ES-I3 (cell line): ENCODE results near the gene ENOX1.

ENCODE experiments used
- H3K36me3 ChIP-seq: 2 replicates; pipeline ENCODE4 v1.6.1; 2013; ENCODE audit warnings: mild to moderate bottlenecking, low read length, control low read depth, moderate library complexity; ENCODE audit not compliant: insufficient read depth
- H3K4me1 ChIP-seq: 2 replicates; pipeline ENCODE4 v1.6.1; 2013; ENCODE audit warnings: mild to moderate bottlenecking, control low read depth, low read length; ENCODE audit not compliant: insufficient read depth
- H3K9ac ChIP-seq: 2 replicates; pipeline ENCODE4 v1.6.1; 2013; ENCODE audit warnings: low read depth, mild to moderate bottlenecking, low read length, moderate library complexity
- H3K9me3 ChIP-seq: 2 replicates; pipeline ENCODE4 v1.6.1; 2013; ENCODE audit warnings: mild to moderate bottlenecking, low read length, moderate library complexity; ENCODE audit not compliant: control insufficient read depth, insufficient read depth

ENOX1 gene

DNA sequence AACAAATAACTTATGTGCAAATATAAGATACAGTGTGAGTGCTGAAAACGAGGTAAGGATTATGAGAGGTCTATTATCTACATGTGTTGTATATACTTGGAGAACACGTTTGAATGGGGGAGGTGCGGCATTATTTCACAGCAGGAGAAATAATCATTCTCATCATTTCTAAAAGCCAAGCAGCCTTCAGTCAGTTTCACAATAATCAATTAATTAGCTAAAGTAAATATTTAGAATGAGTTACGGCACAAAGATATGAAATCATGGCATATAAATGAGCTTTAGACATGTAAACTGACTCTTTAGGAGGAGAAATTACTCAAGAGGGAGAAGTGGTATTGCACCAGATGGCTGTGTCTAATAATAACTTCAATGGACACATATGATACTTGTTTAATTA, 396.8 kb downstream of the ENOX1 start:
- Histone ChIP-seq H3K4me1 (no peaks in the 10 kb centered on the region), H3K36me3 (no peaks in the 10 kb centered on the region), H3K9ac (no peak overlapping the region), H3K9me3 (no peaks in the 10 kb centered on the region)

DNA sequence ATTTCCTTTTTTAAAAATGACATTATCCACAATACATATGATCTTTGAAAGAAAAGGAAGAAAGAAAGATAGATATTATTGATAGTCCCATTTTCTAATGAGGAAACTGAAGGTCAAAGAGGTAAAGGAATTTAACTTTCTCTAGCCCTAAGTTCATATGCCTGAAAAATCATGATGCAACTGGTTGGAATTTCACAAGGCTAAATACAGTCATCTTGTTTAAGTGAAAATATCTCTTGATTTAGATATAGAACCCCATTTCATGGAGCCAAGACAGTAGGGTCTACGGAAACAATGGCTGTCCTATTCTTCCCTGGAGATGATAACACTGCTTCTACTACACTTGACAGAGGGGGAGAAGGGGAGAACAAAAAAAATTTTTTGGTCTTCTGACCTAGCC, 397.2 kb downstream of the ENOX1 start:
- no peaks in the 10 kb centered on the region for H3K9me3 ChIP-seq
- H3K4me1 ChIP-seq, result no peaks in the 10 kb centered on the region

DNA sequence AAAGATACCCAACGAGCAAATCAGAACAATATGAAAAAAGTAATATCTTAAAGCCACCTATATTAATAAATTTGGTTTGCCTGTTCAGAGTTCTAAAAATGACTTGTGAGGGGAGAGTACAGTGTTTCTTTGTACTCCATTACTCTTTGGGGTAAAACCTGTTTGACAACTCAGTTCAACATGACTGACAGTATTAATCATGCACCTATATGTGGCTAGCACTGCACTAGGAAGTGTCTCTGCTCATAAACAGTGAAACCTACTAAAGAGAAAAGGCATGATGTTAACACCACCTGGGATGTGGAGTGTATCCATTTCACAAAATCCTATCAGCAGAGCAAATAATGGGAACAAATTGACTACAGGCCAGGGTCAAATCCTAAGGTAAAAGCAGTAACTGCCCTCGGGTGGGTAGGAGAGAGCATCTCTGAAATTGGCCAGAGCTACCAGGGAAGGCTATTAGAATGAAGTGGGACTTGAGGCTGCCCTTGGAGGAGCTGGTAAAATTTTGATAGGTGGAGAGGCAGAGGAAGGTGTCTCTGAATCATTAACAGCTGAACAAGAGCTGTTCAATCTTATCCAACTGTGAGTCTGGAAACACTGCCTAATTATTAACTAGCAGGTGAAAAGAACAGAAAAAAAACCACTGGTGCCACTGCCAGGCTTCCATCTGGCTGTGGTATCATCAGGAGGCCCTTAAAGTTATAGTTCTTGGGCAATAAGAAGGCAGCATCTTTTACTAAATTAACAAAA, 398.3 kb downstream of the ENOX1 start:
- no peaks in the 10 kb centered on the region for H3K9me3 ChIP-seq
- no peak overlapping the region for H3K9ac ChIP-seq
- H3K36me3 ChIP-seq, result no peaks in the 10 kb centered on the region
- H3K4me1 ChIP-seq, result no peaks in the 10 kb centered on the region

More for the DNA sequence above, 397.2 kb downstream of the ENOX1 start:
- Histone ChIP-seq H3K9ac (no peak overlapping the region), H3K36me3 (no peaks in the 10 kb centered on the region)

DNA sequence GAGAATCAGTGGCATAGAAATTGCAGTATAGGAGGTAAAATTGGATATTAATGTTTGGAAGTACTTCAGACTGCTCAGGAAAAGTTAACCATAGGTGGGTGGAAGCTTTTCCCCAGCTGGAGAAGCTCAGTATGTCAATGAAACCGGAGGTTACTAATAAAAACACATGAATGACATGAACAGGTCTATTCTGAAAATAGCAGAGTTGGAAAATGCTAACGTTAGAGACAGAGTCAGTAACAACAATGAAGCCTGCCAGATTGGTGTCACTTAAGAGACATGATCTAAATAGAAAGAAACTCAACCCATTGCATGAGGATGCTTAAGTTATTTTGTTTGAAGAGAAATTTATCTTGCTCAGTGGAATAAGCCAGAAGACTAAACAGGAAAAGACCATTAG, 398.9 kb downstream of the ENOX1 start:
- no peak overlapping the region for H3K9ac ChIP-seq
- no peaks in the 10 kb centered on the region for H3K9me3 ChIP-seq
- no peaks in the 10 kb centered on the region for H3K36me3 ChIP-seq
- no peaks in the 10 kb centered on the region for H3K4me1 ChIP-seq

DNA sequence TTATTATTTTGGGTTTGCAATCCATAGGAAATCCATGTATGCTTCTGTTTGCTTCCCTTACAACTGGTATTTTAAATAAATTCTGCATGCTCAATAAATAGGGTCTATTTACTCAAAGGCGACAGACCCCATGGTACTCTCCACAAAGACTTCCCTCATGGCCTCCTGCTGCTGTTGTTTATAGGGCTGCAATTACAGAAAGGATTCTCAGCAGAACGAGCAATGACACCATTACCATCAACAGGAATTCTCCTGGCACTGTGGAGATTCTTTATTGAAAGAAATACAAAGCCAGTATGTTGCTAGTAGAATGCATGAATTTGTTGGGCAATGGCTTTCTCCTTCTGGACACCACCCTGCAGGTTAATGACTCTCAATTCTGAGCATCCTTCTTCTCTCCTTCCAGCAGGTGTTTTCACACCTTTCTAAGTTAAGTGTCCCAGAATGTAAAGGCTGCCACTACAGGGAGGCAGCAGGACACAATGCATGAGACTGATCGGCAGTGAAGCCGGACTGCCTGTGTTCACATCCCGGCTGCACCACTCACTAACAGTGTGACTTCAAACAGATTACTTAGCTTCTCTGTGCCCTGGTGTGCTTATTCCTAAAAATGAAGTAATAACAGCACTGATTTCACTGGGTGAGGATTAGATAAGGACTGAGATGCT, 403.1 kb downstream of the ENOX1 start:
- Histone ChIP-seq H3K9me3 (no peaks in the 10 kb centered on the region; the same call in 1 of the 2 replicates), H3K4me1 (no peaks in the 10 kb centered on the region), H3K36me3 (no peaks in the 10 kb centered on the region), H3K9ac (no peak overlapping the region)

DNA sequence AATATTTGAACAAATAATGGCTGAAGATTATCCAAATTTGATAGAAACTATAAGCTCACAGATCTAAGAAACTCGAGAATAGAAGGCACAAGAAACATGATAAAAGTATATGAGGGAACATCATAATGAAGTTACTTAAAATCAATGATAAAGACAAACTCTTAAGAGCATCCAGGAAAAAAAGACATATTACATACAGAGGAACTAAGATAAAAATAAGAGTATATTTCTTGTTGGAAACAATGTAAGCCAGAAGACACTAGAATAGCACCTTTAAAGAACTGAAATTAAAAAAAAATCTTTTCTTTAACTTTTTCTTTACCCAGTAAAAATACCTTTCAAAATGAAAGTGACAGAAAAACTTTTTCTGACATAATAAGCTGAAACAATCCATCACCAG, 407.0 kb downstream of the ENOX1 start:
- Histone ChIP-seq H3K9me3 (no peaks in the 10 kb centered on the region; the same call in 1 of the 2 replicates), H3K9ac (no peak overlapping the region), H3K4me1 (no peaks in the 10 kb centered on the region), H3K36me3 (no peaks in the 10 kb centered on the region; the same call in 1 of the 2 replicates)

DNA sequence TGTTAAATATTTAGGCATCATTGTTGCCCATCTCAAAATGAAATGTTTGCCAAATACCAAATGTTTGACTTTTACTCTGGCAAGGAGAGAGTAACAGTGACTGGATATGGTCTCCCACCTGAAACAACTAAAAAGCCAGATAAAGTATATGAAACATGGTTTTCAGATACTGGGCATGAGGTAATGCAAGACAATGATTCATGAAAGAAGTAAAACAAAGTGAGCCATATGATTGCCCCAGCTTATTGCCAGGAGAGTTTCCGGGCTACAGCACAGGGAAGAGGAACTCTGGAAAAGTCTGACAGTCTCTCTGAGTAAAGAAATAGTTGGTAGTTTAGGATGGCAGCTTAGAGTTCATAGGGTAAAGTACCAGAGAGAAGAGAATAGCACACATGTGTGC, 408.8 kb downstream of the ENOX1 start:
- Histone ChIP-seq H3K9me3 (no peaks in the 10 kb centered on the region; the same call in 1 of the 2 replicates), H3K36me3 (no peaks in the 10 kb centered on the region; the same call in 1 of the 2 replicates), H3K4me1 (no peaks in the 10 kb centered on the region), H3K9ac (no peak overlapping the region)

DNA sequence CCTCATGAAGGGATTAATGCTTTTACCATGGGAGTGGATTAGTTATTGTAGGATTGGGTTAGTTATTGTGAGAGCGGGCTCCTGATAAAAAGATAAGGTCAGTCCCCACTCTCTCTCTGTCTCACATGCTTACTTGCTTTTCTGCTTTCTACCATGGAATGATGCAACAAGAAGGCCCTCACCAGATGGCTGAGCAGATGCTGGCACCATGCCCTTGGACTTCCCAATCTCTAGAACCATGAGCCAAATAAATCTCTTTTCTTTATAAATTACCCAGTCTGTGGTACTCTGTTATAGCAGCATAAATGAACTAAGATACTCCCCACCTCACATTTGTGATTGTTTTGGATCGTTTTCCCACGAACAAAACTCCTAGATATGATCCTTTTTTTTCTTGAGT, 409.6 kb downstream of the ENOX1 start:
- H3K4me1 ChIP-seq, result no peaks in the 10 kb centered on the region
- H3K9ac ChIP-seq, result no peak overlapping the region
- no peaks in the 10 kb centered on the region; the same call in 1 of the 2 replicates for H3K9me3 ChIP-seq
- no peaks in the 10 kb centered on the region; the same call in 1 of the 2 replicates for H3K36me3 ChIP-seq

DNA sequence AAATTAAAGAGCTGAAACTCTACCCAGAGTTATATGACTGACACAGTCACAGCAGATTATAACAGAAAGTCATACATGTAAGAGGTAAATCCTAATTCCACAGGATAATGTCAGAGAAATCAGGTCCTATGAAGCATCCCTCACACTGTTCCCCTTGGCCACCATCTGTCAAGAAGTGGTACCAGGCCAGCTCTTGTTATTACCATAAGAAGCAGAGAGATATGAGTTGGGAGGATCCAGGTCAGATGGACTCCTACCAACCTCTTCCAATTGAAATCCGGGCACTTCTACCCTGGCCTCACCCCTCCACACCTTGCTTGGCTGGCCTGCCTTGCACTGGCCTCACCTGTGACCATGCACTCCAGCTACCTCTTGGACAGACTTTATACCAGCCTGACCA, 410.2 kb downstream of the ENOX1 start:
- H3K4me1 ChIP-seq, result no peaks in the 10 kb centered on the region
- H3K9me3 ChIP-seq, result no peaks in the 10 kb centered on the region; the same call in 1 of the 2 replicates
- no peak overlapping the region for H3K9ac ChIP-seq
- no peaks in the 10 kb centered on the region; the same call in 1 of the 2 replicates for H3K36me3 ChIP-seq

DNA sequence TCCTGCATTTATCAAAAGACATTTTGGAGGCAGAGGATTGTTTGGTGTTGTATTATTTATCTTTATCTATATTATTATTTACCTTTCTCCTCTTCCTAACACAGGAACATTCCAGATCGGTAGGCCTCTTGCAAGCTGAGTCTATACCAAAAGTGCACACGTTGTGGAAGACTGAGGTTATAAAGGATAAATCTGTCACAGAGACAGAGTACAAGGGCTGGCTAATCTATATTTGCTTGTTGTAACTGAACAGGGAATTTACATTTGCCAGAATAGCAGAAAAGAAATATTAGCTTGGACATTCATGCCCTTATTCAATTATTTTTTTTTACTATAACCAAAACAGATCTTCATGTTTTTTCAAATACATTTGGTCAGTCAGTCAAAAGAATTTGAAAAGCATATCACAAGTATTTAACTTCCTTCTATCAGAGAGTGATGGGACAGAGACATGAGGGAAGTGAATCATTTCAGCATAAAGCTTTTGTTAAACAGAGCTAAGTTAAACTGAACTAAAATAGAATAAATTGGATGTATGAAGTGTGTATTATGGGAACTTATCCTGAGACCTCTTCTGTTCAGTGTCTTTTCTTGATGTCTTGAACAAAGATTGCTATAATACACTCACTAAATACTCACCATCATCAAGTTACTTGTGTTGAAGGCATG, 410.8 kb downstream of the ENOX1 start:
- Histone ChIP-seq H3K36me3 (no peaks in the 10 kb centered on the region; the same call in 1 of the 2 replicates), H3K9me3 (no peaks in the 10 kb centered on the region; the same call in 1 of the 2 replicates), H3K4me1 (no peaks in the 10 kb centered on the region), H3K9ac (no peak overlapping the region)

DNA sequence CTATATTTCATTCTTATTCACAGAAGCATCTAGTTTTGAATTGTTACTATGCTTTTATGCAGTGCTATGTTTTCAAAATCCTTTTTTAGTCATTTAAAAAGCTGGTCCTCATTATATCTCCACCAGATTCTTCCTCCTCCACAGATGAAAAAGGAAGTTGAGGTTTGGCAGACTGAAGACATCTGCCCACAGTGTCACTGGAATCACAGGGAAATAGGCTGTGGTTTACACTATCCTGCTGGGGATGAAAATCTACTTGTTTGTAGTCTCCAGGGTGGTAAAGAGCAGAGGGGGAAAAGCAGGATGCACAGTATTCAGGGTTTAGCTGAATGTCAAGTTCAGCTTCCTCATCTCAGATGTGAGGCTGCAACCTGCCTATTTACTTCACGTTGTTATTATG, 412.2 kb downstream of the ENOX1 start:
- H3K9ac ChIP-seq, result no peak overlapping the region
- H3K9me3 ChIP-seq, result no peaks in the 10 kb centered on the region; the same call in 1 of the 2 replicates
- no peaks in the 10 kb centered on the region; the same call in 1 of the 2 replicates for H3K36me3 ChIP-seq
- H3K4me1 ChIP-seq, result no peaks in the 10 kb centered on the region

DNA sequence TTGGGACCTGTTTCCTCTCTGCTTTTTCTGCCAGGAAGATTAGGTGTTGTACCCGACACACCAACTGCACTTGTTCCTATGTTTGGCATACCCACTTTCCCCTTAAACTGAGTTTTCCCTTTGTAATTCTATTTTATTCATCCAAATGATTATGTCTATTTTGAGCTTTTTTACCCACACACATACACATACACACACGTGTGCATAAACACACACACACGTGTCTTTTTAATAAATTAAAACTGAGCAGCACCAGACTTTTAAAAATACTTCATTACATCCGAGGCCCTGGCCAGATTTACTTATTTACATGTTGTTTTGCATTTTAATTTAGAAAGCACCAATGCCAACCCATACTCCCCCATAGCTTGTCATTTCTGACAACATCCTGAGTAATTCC, 413.4 kb downstream of the ENOX1 start:
- H3K9ac ChIP-seq, result no peak overlapping the region
- H3K36me3 ChIP-seq, result no peaks in the 10 kb centered on the region; the same call in 1 of the 2 replicates
- no peaks in the 10 kb centered on the region for H3K4me1 ChIP-seq
- no peaks in the 10 kb centered on the region for H3K9me3 ChIP-seq

DNA sequence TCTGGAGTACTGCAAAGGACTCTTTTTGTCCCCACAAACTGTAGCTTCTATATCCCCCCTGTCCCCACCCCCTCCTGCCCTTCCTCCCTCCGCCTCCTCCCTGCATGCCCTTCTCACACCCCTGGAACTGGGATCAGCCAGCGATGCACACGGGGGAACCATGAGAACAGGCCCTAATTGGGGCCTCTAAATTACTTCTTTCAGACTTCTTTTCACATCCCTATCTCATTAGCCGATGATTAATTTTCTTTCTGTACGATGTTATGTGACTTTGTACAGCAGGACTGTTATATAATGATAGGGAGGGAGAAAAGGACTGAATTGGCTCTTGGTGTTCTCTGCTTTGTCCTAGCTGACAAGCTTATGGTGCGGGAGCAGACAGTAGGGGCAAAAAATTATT, 415.9 kb downstream of the ENOX1 start:
- Histone ChIP-seq H3K9ac (no peak overlapping the region), H3K36me3 (no peaks in the 10 kb centered on the region), H3K9me3 (no peaks in the 10 kb centered on the region), H3K4me1 (no peaks in the 10 kb centered on the region)

DNA sequence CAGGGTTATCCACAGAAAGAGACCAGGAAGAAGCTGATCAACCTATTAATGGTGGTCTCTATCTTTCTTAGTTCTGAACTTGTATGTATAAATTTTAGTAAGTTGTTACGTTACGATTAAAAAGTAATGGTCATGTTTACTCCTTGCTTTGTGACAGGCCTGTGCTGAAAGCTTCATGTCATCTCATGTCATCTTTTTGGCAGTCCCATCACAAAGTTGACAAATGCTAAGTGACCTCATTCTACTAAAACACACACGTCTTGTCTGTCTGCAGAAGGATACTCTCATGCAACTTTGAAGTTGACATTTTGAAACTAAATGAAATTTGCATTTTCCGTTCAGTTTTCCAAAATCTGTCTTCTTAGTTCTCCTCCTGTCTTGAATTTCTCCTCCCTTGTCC, 417.5 kb downstream of the ENOX1 start:
- Histone ChIP-seq H3K4me1 (no peaks in the 10 kb centered on the region), H3K9ac (no peak overlapping the region), H3K36me3 (no peaks in the 10 kb centered on the region), H3K9me3 (no peaks in the 10 kb centered on the region)
